PC-9 (cell line): ENCODE data around the gene REEP6. TPM values are rescaled to one million over a fixed set of nuclear protein-coding genes. Genes with fewer than 3 reads are reported as not detected.

Source experiments
- BruUV-seq: library from RNA; stranded (reverse); fragments of 400-500 nt; replicated peaks from 2 replicates; lab custom pipeline; 2021; lab: Mats Ljungman, UMichigan
- CTCF ChIA-PET: fragments of 300-600 bp; sonication (Branson Sonifier 250); formaldehyde crosslinking; loops from one replicate; lab custom pipeline; 2022; ENCODE audit warnings: antibody characterized with exemption; lab: Charles Lee
- POLR2A ChIA-PET: fragments of 300-600 bp; sonication (Branson Sonifier 250); formaldehyde crosslinking; loops from one replicate; lab custom pipeline; 2022; ENCODE audit warnings: antibody characterized with exemption; ENCODE audit not compliant: unreplicated experiment; lab: Charles Lee
- DNase-seq, 2 experiments: peaks; one replicate each; pipeline versions ENCODE4 v3.0.0 to v3.0.0-alpha.2; 2015 to 2022; ENCODE audit warnings: mixed read lengths in 1 of 2
- H2AFZ ChIP-seq: fragments of 200-600 bp; sonication (generic); 2 replicates; pipeline ENCODE4 v1.8.1; 2017; ENCODE audit warnings: antibody characterized with exemption
- H3F3A ChIP-seq: fragments of 200-600 bp; sonication (generic); 2 replicates; pipeline ENCODE4 v1.8.1; 2017; ENCODE audit warnings: antibody characterized with exemption, mild to moderate bottlenecking, low read depth; ENCODE audit not compliant: insufficient read depth
- H3K27ac ChIP-seq: fragments of 200-600 bp; sonication (generic); 2 replicates; pipeline ENCODE4 v1.6.1; 2016; ENCODE audit warnings: mixed run types
- H3K27me3 ChIP-seq: fragments of 200-600 bp; sonication (generic); 2 replicates; pipeline ENCODE4 v1.6.1; 2016; ENCODE audit warnings: low read depth, mixed run types; ENCODE audit not compliant: insufficient read depth
- H3K36me3 ChIP-seq: fragments of 200-600 bp; sonication (generic); 2 replicates; pipeline ENCODE4 v1.6.1; 2016; ENCODE audit warnings: low read depth, mixed run types
- H3K4me1 ChIP-seq: fragments of 200-600 bp; sonication (generic); replicated peaks from 2 replicates; pipeline ENCODE4 v1.6.1; 2016; ENCODE audit warnings: mixed run types; ENCODE audit not compliant: insufficient read depth
- H3K4me2 ChIP-seq: fragments of 200-600 bp; sonication (generic); 2 replicates; pipeline ENCODE4 v1.6.1; 2017; ENCODE audit warnings: mixed run types
- H3K4me3 ChIP-seq: fragments of 200-600 bp; sonication (generic); 2 replicates; pipeline ENCODE4 v1.6.1; 2016; ENCODE audit warnings: mixed run types
- H3K79me2 ChIP-seq: fragments of 200-600 bp; sonication (generic); 2 replicates; pipeline ENCODE4 v1.6.1; 2017; ENCODE audit warnings: low read depth, mixed run types
- H3K9me2 ChIP-seq: fragments of 200-600 bp; sonication (generic); 2 replicates; pipeline ENCODE4 v1.8.1; 2017; ENCODE audit warnings: mild to moderate bottlenecking; ENCODE audit not compliant: insufficient read depth
- H3K9me3 ChIP-seq: fragments of 200-600 bp; sonication (generic); 2 replicates; pipeline ENCODE4 v1.8.1; 2016; ENCODE audit warnings: low read depth; ENCODE audit not compliant: insufficient read depth
- H4K20me1 ChIP-seq: fragments of 200-600 bp; sonication (generic); 2 replicates; pipeline ENCODE4 v1.8.1; 2017; ENCODE audit not compliant: insufficient read depth
- EZH2 ChIP-seq: fragments of 200-600 bp; sonication (generic); IDR thresholded peaks from 2 replicates; pipeline ENCODE4 v1.8.0; 2017; ENCODE audit warnings: antibody characterized with exemption, low read depth
- intact Hi-C: fragments of 100-400 bp; cut with micrococcal nuclease; formaldehyde crosslinking; loops from one replicate; pipeline ENCODE4 v1.10.0; 2022; ENCODE audit not compliant: unreplicated experiment
- total RNA-seq: library from RNA; stranded (reverse); gene quantifications from 2 replicates; pipeline ENCODE4 v1.2.3, GENCODE V29; 2021
- TF ChIP-seq, protein P1 (sequence below): fragments of 200-600 bp; sonication (generic); conservative IDR thresholded peaks from 2 replicates; pipeline ENCODE4 v1.6.1; 2017; ENCODE audit warnings: mixed run types, antibody characterized with exemption, mild to moderate bottlenecking, moderate library complexity

The REEP6 gene
- total RNA-seq, 1 experiment from 2014 or later: 39.5 TPM

DNA sequence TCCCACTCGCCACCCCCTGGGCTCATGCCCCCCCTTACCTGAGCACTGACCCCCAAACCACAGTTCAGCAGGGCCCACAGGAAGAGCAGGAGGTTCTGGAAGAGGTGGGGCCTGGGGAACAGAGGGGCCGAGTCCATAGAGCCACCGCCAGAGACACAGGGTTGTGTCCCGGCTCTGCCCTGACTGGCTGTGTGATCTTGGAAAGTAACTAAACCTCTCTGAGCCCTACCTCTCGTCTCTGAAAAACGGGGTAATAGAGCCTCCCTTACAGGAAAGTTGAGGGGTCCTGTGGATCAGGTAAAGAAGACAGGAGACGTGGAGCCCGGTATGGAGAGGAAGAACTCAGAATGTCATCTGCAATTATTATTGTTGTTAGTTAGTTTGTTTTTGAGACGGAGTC lies 19.8 kb downstream of the REEP6 start:
- Histone ChIP-seq H2AFZ (no peak overlapping the region), H3K9me2 (no peaks in the 10 kb centered on the region), H3K4me2 (no peak overlapping the region), H3K27me3 (no peaks in the 10 kb centered on the region), H3F3A (peaks cover 8% of the 10 kb centered on the region), H3K4me1 (no peaks in the 10 kb centered on the region; the same call in 1 of the 2 replicates), H3K36me3 (no peaks in the 10 kb centered on the region), H3K4me3 (no peak overlapping the region), H3K27ac (no peak overlapping the region), H3K79me2 (no peaks in the 10 kb centered on the region), H3K9me3 (no peaks in the 10 kb centered on the region), H4K20me1 (no peaks in the 10 kb centered on the region)
- intact Hi-C loops: no loop called here
- TF ChIP-seq, protein P1, sequence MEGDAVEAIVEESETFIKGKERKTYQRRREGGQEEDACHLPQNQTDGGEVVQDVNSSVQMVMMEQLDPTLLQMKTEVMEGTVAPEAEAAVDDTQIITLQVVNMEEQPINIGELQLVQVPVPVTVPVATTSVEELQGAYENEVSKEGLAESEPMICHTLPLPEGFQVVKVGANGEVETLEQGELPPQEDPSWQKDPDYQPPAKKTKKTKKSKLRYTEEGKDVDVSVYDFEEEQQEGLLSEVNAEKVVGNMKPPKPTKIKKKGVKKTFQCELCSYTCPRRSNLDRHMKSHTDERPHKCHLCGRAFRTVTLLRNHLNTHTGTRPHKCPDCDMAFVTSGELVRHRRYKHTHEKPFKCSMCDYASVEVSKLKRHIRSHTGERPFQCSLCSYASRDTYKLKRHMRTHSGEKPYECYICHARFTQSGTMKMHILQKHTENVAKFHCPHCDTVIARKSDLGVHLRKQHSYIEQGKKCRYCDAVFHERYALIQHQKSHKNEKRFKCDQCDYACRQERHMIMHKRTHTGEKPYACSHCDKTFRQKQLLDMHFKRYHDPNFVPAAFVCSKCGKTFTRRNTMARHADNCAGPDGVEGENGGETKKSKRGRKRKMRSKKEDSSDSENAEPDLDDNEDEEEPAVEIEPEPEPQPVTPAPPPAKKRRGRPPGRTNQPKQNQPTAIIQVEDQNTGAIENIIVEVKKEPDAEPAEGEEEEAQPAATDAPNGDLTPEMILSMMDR: no peak
- TF ChIP-seq EZH2: no peak
- ChIA-PET CTCF (no interaction called here), POLR2A (no interaction called here)
- no peak for DNase-seq
- BruUV-seq: no TSS peak

DNA sequence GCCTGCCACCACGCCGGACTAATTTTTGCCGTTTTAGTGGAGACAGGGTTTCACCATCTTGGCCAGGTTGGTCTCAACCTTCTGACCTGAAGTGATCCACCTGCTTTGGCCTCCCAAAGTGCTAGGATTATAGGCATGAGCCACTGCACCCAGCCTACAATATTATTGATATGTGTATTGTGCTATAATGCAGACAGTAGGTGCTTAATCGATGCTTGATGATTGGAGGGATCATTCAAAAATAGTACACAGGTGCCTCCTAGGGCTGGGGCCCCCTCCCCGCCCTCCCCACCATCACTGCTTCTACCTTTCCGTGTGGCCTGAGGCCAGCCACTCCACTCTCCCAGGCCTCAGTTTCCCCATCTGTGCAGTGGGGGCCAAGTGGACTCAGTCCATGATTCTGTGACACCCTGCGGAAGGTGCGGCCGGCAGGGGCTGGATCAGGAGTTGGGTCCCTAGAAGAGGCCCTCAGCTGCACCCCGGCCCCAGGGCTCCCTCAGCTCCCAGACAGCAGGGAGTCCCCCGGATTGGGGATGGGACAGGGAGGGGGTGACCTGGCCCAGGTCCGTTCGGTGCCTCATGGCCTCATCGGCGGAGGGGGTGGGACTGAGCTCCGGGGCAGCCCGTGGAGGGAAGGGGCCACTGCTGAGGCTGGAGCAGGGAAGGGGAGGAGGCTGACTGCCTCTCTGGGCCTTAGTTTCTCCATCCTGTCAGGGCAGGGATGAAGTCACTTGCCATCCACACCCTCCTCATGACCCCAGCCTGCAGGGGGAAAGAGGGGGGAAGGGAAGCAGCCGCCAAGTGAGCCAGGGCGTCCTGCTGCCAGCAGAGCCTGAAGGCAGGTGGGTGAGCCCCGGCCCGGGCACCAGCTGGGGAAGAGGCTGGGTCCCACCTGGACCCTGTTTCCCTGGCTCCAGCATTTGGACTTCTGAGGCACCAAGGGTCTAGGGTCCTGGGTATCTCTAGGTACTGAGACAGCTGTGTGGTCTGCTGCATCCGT lies 20.6 kb downstream of the REEP6 start:
- Histone ChIP-seq H3F3A (peaks cover 8% of the 10 kb centered on the region), H3K4me2 (peak overlapping the region; percentile 81), H3K27ac (no peak overlapping the region), H3K27me3 (no peaks in the 10 kb centered on the region), H3K9me3 (no peaks in the 10 kb centered on the region), H3K4me1 (no peaks in the 10 kb centered on the region; the same call in 1 of the 2 replicates), H4K20me1 (no peaks in the 10 kb centered on the region), H3K4me3 (peak overlapping the region; percentile 69; the same call in 1 of the 2 replicates), H3K79me2 (no peaks in the 10 kb centered on the region), H3K9me2 (no peaks in the 10 kb centered on the region), H2AFZ (no peak overlapping the region), H3K36me3 (no peaks in the 10 kb centered on the region)
- POLR2A ChIA-PET: no interaction called here
- intact Hi-C loops: no loop called here
- CTCF ChIA-PET: no interaction called here
- BruUV-seq: no TSS peak
- no peak for DNase-seq
- TF ChIP-seq, protein P1: no peak

DNA sequence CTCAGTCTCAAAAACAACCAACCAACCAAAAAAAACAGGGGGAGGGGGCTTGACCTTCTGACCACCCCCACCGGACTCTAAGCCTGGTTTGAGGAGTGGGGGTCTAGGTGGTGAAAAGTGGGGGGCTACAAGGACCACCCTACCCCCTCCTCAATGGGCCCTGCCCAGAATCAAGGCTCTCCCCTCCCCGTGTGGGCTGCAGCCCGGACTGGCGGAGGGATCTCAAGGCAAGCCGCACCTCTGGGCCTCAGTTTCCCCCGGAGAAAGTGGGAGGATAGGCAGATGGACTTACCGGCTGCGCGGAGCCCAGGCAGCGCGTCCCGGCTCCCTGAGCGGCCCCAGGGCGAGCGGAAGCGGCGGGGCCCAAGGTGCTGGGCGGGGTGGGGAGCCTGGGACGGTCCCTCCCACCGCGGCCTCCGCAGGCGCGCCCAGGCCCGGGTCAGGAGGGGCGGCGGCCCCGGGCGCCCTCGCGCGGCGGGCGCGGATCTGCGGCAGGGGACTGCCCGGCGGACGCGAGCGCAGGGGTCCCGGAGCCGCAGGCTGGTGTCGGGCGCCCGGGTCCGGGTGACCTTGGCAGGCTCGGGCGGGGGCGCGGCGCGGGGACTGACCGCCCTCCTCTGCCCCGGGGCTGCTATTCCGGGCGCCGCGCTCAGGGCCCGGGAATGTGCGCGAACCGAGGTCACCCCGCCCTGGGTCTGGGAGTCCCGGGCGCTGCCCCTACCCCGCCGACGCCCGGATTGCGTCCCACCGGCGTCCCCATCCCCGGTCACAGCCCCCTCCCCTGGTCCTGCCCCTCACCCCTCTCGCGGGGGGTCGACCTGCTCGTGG lies 21.9 kb downstream of the REEP6 start, which contains the start of gene ADAMTSL5:
Gene ADAMTSL5, minus strand, starts transcription at position 349 of the 828 bp plus-strand sequence. CDS start 2,076 bp downstream, outside the sequence.
- Histone ChIP-seq H3K4me3 (peak within 1 kb of the TSS; percentile 69), H3K9me2 (no peaks in the 10 kb centered on the region), H3F3A (peaks cover 8% of the 10 kb centered on the region), H3K27ac (no peak within 1 kb of the TSS), H3K4me2 (peak within 1 kb of the TSS; percentile 81), H4K20me1 (no peaks in the 10 kb centered on the region), H3K79me2 (no peaks in the 10 kb centered on the region), H3K27me3 (no peaks in the 10 kb centered on the region), H3K9me3 (no peaks in the 10 kb centered on the region), H3K4me1 (no peaks in the 10 kb centered on the region; the same call in 1 of the 2 replicates), H2AFZ (0 out of 2 replicates have a peak within 1 kb of the TSS, but pooled peaks have one; percentile 58), H3K36me3 (no peaks in the 10 kb centered on the region)
- TF ChIP-seq, protein P1: no peak
- TF ChIP-seq EZH2: no peak
- CTCF ChIA-PET: no interaction called here
- BruUV-seq: no TSS peak
- POLR2A ChIA-PET: no interaction called here
- intact Hi-C loops: no loop called here
- peak in 1 of 2 experiments; percentile 70 for DNase-seq
